ENCODE measurements around the gene ZDHHC22.

ZDHHC22 gene, protein sequence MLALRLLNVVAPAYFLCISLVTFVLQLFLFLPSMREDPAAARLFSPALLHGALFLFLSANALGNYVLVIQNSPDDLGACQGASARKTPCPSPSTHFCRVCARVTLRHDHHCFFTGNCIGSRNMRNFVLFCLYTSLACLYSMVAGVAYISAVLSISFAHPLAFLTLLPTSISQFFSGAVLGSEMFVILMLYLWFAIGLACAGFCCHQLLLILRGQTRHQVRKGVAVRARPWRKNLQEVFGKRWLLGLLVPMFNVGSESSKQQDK

DNA sequence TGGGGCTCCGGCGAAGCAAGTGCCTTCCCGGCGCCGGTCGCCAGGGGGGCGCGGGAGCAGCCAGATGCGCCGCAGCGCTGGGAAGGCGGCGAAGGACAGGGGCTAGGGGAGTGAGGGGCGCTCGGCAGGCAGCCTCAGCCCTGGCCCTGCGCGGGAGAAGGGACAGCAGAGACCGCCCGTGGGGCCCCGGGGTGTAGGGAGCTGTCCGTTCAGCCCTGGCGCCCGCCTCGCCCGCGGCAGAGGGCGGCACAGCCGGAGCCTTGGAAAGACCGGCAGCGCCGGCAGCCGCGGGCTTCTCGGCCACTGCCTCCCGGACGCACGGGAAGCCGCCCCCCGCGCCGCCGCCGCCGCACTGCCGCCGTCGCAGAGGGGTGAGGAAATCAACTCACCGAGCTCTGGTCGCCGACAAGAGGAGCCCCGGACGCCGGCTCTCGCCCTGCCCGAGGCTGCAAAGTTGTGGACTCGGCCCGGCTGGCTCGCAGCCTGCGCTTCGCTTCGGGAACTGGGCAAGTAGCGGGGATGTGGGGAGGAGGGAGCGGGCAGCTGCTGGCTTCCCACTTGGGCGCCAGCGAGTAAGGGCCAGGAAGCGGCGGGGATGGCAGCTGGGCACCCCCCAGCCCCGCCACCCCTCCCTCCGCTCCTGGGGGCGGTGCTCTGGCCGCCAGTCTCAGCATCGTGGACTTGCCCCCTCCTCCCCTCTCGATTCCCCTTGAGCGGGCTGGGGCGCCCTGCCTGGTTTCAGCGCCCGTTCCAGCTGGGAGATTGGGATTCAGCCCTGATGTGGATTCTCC, at the start of gene ZDHHC22:
ZDHHC22 (minus strand) TSS at position 578 of the 791 bp plus-strand sequence. CDS start 2,053 bp downstream, outside the sequence.
- H3K36me3 ChIP-seq (ENCODE audit: control insufficient read depth, insufficient read depth, low read length): no peaks in the 10 kb centered on the region
- H3K27me3 ChIP-seq (ENCODE audit: control insufficient read depth, insufficient read depth, low read length): peaks cover 72% of the 10 kb centered on the region
- no peak within 1 kb of the TSS for H3K9ac ChIP-seq (ENCODE audit: low read length)
- H3K4me1 ChIP-seq (ENCODE audit: control insufficient read depth, insufficient read depth, low read length): peaks cover 6% of the 10 kb centered on the region
- H3K4me3 ChIP-seq (ENCODE audit: low read length): no peak within 1 kb of the TSS
- H3K9me3 ChIP-seq (ENCODE audit: control insufficient read depth, low read length): no peaks in the 10 kb centered on the region

DNA sequence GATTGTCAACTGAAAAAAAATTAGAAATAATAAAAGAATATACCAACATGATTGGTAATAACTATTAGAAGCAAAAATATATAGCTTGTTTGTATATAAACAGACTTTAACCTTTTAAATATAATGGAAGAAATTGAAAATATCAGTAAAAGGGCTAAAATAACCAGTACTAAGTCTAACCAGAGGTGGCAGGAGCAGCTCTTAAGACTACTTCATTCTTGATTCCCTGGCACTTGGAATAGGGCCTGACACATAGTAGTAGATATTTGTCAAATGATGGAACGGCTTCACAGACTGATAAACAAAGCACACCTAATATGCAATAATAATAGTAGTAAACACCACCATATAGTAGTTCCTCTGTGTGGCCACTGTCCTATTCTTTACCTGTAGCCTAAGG, 49.4 kb upstream of the ZDHHC22 start:
- H3K27me3 ChIP-seq (ENCODE audit: control insufficient read depth, insufficient read depth, low read length): peaks cover 13% of the 10 kb centered on the region
- no peaks in the 10 kb centered on the region for H3K4me1 ChIP-seq (ENCODE audit: control insufficient read depth, insufficient read depth, low read length)
- no peaks in the 10 kb centered on the region for H3K36me3 ChIP-seq (ENCODE audit: control insufficient read depth, insufficient read depth, low read length)
- no peaks in the 10 kb centered on the region for H3K9me3 ChIP-seq (ENCODE audit: control insufficient read depth, low read length)
- H3K9ac ChIP-seq (ENCODE audit: low read length): no peak overlapping the region
- no peak overlapping the region for H3K4me3 ChIP-seq (ENCODE audit: low read length)

DNA sequence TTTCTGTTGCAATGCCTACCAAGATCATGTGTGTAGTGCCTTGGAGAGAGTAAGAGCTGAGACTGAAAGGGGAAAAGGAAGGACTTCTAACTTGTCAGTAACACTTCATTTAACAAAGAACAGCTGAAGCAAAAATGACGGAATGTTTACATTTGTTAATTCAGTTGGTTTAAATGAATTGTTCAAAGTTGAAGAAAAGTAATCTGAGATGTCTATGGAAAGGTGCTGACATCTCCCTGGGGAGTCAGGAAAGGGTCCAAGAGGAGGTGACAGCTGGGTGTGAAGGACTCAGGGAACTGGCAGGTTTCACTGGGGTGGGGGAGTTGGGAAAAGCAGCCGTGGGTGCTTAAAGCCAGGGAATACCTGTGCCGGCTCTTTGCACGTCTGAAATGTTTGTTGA, 47.9 kb upstream of the ZDHHC22 start:
- Histone ChIP-seq H3K4me3 (ENCODE audit: low read length) (no peak overlapping the region), H3K9ac (ENCODE audit: low read length) (no peak overlapping the region), H3K4me1 (ENCODE audit: control insufficient read depth, insufficient read depth, low read length) (peaks cover 4% of the 10 kb centered on the region), H3K36me3 (ENCODE audit: control insufficient read depth, insufficient read depth, low read length) (no peaks in the 10 kb centered on the region), H3K27me3 (ENCODE audit: control insufficient read depth, insufficient read depth, low read length) (peaks cover 19% of the 10 kb centered on the region), H3K9me3 (ENCODE audit: control insufficient read depth, low read length) (no peaks in the 10 kb centered on the region)

DNA sequence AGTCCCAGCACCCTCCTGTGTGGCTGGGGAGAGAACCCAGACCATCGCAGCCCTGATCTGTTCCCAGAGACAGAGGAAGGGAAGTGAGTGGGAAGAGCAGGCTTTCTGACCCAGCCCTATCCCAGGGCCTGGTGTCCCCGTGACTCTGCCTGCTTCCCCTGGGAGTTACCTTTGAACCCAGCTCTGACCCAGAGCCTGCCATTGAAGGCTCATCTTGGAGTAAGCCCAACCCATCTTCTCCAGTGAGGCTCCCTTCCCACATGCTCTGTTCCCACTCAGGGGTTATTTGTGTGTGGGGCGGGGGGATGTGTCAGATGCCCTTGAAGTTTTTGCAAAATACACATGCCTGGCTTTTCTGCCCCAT, 46.0 kb upstream of the ZDHHC22 start:
- Histone ChIP-seq H3K27me3 (ENCODE audit: control insufficient read depth, insufficient read depth, low read length) (peaks cover 33% of the 10 kb centered on the region), H3K4me3 (ENCODE audit: low read length) (no peak overlapping the region), H3K4me1 (ENCODE audit: control insufficient read depth, insufficient read depth, low read length) (peaks cover 6% of the 10 kb centered on the region), H3K9ac (ENCODE audit: low read length) (no peak overlapping the region), H3K36me3 (ENCODE audit: control insufficient read depth, insufficient read depth, low read length) (no peaks in the 10 kb centered on the region), H3K9me3 (ENCODE audit: control insufficient read depth, low read length) (no peaks in the 10 kb centered on the region)

DNA sequence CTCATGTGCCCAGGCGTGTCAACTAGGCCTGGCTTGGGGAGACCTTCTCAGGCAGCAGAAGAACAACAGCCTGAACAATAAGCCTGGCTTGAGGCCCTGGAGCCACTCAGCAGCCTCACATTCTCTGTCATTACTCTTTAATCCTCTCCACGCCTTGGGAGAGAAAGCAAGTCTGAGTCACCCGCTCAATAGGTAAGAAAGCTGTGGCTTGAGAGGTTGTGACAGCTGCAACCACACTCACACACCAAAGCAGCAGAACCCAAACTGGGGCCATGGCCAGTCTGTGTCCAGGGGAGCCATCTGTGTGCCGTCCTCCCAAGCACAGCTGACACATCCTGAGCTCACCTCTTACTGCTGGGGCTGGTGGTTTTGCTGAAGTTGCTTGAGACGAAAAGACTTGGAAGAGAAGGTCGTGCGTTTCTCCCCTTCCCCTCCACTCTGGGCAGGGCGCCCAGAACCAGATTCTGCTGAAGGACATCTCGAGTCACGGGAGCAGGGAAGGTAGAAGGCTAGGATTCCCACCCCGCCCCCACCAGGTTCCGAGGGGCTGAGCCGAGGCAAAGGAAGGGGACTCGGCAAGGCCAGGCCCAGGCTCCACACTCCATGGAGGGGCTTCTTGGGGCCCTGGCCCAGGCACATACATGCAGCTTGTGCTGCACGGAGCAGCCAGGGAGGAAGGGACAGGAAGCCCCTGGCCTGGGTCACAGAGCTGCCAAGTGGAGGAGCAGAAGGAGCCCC, 45.5 kb upstream of the ZDHHC22 start:
- H3K9ac ChIP-seq (ENCODE audit: low read length): no peak overlapping the region
- H3K4me3 ChIP-seq (ENCODE audit: low read length): no peak overlapping the region
- H3K4me1 ChIP-seq (ENCODE audit: control insufficient read depth, insufficient read depth, low read length): peaks cover 6% of the 10 kb centered on the region
- H3K36me3 ChIP-seq (ENCODE audit: control insufficient read depth, insufficient read depth, low read length): no peaks in the 10 kb centered on the region
- peaks cover 39% of the 10 kb centered on the region for H3K27me3 ChIP-seq (ENCODE audit: control insufficient read depth, insufficient read depth, low read length)
- no peaks in the 10 kb centered on the region for H3K9me3 ChIP-seq (ENCODE audit: control insufficient read depth, low read length)

DNA sequence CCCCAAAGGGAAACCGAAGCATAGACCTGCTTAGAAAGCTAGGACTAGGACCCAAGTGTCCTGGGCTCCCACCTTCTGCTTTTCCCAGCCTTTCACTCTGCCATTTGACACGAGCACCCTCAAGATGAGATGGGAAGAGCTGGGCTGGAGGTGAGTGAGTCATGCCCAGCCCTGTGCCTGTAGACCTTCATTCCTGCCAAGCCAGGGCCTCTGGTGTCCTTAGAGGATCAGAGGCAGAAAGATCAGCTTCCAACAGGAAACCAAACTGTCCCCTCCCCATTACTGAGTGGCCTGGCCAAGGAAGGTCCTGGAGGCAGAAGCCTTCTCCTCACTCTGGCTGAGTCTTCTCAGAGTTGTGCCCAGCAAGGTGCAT, 43.5 kb upstream of the ZDHHC22 start:
- H3K9ac ChIP-seq (ENCODE audit: low read length): no peak overlapping the region
- H3K27me3 ChIP-seq (ENCODE audit: control insufficient read depth, insufficient read depth, low read length): peaks cover 53% of the 10 kb centered on the region
- no peaks in the 10 kb centered on the region for H3K36me3 ChIP-seq (ENCODE audit: control insufficient read depth, insufficient read depth, low read length)
- H3K9me3 ChIP-seq (ENCODE audit: control insufficient read depth, low read length): no peaks in the 10 kb centered on the region
- H3K4me1 ChIP-seq (ENCODE audit: control insufficient read depth, insufficient read depth, low read length): peaks cover 13% of the 10 kb centered on the region
- H3K4me3 ChIP-seq (ENCODE audit: low read length): no peak overlapping the region

DNA sequence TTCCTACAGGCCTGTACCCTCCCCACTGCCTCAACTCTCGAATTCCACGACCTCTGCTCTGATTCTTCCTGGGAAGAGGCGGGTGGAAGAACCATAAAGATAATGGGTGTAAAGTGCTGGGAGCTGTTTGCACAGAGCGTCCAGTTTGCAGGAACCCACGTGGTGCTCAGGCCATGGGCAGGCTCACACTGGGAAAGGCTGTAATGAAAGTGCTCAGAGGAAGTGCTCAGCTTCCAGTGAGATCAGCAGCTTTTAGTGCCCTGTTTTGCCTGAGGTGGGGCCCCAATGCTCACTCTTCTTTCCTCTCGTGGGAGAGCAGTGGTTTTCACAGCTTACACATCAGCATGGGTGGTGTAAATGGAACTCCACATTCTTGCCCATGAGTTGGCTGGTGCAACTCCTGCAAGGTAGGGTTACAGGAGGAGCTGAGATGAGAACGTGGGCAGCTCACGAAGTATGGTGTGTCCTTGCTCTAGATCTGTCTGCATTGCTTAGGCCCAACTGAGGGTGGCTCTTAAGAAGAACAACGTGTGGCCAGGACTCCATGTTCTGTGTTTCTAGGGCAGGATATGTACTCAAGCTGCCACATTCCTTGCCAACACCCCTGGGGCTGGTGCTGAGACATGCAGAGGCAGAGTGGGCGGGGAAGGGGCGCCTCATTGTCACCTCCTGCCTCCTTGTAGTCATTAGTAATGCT, 43.0 kb upstream of the ZDHHC22 start:
- H3K27me3 ChIP-seq (ENCODE audit: control insufficient read depth, insufficient read depth, low read length): peaks cover 51% of the 10 kb centered on the region
- no peak overlapping the region for H3K9ac ChIP-seq (ENCODE audit: low read length)
- H3K4me1 ChIP-seq (ENCODE audit: control insufficient read depth, insufficient read depth, low read length): peaks cover 13% of the 10 kb centered on the region

DNA sequence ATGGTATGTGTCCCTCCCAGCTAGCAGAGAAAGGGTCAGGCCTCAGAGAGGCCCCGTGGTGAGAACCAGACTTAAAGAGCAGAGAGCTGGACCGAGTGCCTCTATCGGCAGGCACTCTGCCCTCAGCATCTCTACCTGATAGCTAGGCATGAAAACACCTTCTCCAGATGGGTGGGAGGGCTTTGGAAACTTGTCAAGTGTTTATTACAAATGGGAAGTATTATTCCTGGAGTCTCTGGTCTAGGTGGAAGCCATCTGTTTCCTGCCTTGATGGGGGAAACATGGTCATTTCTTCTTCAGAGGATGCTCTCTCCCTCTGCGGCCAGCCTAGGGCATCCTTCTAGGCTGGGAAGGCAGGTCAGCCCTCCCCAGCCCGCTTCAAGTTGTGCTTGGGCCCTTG, 42.3 kb upstream of the ZDHHC22 start:
- Histone ChIP-seq H3K9ac (ENCODE audit: low read length) (no peak overlapping the region), H3K4me3 (ENCODE audit: low read length) (no peak overlapping the region), H3K4me1 (ENCODE audit: control insufficient read depth, insufficient read depth, low read length) (peaks cover 13% of the 10 kb centered on the region), H3K9me3 (ENCODE audit: control insufficient read depth, low read length) (no peaks in the 10 kb centered on the region), H3K36me3 (ENCODE audit: control insufficient read depth, insufficient read depth, low read length) (no peaks in the 10 kb centered on the region), H3K27me3 (ENCODE audit: control insufficient read depth, insufficient read depth, low read length) (peaks cover 48% of the 10 kb centered on the region)

More for the DNA sequence above, 43.0 kb upstream of the ZDHHC22 start:
- no peaks in the 10 kb centered on the region for H3K36me3 ChIP-seq (ENCODE audit: control insufficient read depth, insufficient read depth, low read length)
- no peaks in the 10 kb centered on the region for H3K9me3 ChIP-seq (ENCODE audit: control insufficient read depth, low read length)
- no peak overlapping the region for H3K4me3 ChIP-seq (ENCODE audit: low read length)

DNA sequence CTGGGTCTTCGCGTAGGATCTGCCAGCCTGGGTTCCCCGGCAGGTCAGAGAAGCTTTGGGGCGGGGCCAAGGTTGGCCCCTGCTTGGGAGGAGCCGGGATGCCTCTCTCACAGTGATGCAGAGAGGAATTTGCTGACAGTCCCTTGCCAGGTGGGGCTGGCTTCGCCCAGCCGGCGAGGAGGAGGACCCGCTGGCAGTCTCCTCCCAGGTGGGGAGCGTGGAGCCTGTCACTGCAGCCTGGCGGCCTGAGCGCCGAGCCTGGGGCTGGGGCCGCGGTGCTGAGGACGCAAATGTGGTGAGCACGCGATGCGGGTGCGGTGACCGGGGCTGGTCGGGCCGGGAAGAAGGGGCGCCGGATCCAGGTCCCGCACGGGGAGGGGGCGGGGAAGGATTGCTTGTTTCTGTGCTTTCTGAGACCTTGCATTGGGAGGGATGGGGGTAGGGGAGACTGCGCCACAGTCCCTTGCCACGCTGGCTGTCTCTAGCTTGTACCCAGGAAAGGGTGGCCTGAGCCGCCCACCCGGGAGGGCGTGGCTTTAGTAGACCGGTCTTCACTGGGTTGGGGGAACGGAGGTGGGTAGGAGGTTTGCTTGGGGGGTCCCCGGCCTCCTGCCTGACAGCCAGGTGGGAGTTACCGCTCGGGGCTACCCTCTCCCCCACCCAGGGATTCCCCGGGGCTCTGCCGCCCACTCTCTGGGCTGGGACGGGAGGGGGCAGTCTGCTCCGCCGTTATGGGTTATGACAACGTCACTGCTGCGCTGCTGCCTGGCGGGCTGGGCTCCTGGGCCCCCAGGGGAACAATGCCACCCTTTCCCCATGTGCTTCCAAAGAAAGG, 40.2 kb upstream of the ZDHHC22 start, which contains the start of gene TMEM63C:
TMEM63C (plus strand) TSS at position 196 of the 835 bp plus-strand sequence. CDS start 37,016 bp downstream, outside the sequence.
- H3K36me3 ChIP-seq (ENCODE audit: control insufficient read depth, insufficient read depth, low read length): no peaks in the 10 kb centered on the region
- no peak within 1 kb of the TSS for H3K9ac ChIP-seq (ENCODE audit: low read length)
- no peak within 1 kb of the TSS for H3K4me3 ChIP-seq (ENCODE audit: low read length)
- H3K9me3 ChIP-seq (ENCODE audit: control insufficient read depth, low read length): no peaks in the 10 kb centered on the region
- peaks cover 40% of the 10 kb centered on the region for H3K27me3 ChIP-seq (ENCODE audit: control insufficient read depth, insufficient read depth, low read length)
- H3K4me1 ChIP-seq (ENCODE audit: control insufficient read depth, insufficient read depth, low read length): peaks cover 13% of the 10 kb centered on the region

DNA sequence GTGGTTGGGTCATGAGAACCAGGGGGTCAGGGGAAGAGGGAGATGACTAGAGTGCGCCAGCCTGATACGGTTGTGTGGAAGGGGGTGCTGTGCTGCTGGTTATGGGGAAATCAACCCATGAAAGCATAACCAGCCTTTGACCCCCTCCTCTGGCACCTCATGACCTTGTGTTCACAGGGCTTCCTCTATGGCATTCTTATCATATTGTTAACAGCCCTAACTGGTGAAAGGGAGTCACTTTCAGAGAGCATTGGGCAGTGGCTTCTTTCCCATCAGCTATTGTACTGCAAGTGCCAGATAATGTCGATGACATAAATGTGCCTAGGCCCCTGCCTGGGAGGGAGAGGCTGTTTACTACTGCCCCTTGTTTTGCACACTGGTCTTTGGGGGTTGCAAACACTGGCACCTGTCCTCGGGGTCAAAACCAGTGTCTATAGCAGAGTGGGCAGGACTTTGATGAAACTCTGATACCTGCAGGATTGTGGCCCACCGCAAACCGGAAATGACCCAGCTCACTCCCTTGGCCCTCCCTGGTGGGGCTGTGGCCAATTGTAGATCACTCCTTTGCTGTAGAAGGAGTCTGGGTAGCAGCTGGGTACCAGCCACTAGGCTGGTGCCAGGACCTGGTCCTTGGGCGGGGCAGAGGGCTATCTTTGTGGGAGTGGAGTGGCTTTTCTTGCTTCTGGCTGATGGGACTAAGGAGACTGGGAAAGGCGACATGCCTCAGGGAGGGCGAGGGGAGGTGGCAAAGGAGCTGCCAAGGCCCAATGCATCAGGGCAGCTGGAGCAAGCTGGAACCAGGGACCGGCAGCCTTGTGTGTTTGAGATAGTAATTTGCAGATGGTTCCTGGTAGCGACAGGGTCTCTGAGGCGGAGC, 39.4 kb upstream of the ZDHHC22 start:
- peaks cover 40% of the 10 kb centered on the region for H3K27me3 ChIP-seq (ENCODE audit: control insufficient read depth, insufficient read depth, low read length)
- no peaks in the 10 kb centered on the region for H3K9me3 ChIP-seq (ENCODE audit: control insufficient read depth, low read length)
- H3K9ac ChIP-seq (ENCODE audit: low read length): no peak overlapping the region
- H3K4me1 ChIP-seq (ENCODE audit: control insufficient read depth, insufficient read depth, low read length): peaks cover 13% of the 10 kb centered on the region
- no peak overlapping the region for H3K4me3 ChIP-seq (ENCODE audit: low read length)
- H3K36me3 ChIP-seq (ENCODE audit: control insufficient read depth, insufficient read depth, low read length): no peaks in the 10 kb centered on the region

Data from mucosa of stomach (tissue), 1 donor.